HEK293 (cell line): ENCODE results near the gene CDH26.

ENCODE experiments used
- ZNF175 ChIP-seq: fragments of 450-650 bp; formaldehyde crosslinking; IDR thresholded peaks from 2 replicates; pipeline ENCODE4 v1.5.1; 2016; ENCODE audit warnings: missing biosample characterization, missing genetic modification characterization
- ZNF324 ChIP-seq: fragments of 450-650 bp; formaldehyde crosslinking; IDR thresholded peaks from 2 replicates; pipeline ENCODE4 v1.5.1; 2016; ENCODE audit warnings: missing biosample characterization, missing genetic modification characterization
- TF ChIP-seq, protein P1 (sequence below): fragments of 450-650 bp; formaldehyde crosslinking; IDR thresholded peaks from 2 replicates; pipeline ENCODE4 v1.5.1; 2016; ENCODE audit warnings: missing biosample characterization, missing genetic modification characterization
- TF ChIP-seq, protein P2 (sequence below): fragments of 450-650 bp; formaldehyde crosslinking; IDR thresholded peaks from 2 replicates; pipeline ENCODE4 v1.5.1; 2016; ENCODE audit warnings: missing biosample characterization, missing genetic modification characterization, borderline replicate concordance
- TF ChIP-seq, protein P3 (sequence below): fragments of 450-650 bp; formaldehyde crosslinking; IDR thresholded peaks from 2 replicates; pipeline ENCODE4 v1.5.1; 2016; ENCODE audit warnings: missing biosample characterization, missing genetic modification characterization

- TF ChIP-seq, protein P1, sequence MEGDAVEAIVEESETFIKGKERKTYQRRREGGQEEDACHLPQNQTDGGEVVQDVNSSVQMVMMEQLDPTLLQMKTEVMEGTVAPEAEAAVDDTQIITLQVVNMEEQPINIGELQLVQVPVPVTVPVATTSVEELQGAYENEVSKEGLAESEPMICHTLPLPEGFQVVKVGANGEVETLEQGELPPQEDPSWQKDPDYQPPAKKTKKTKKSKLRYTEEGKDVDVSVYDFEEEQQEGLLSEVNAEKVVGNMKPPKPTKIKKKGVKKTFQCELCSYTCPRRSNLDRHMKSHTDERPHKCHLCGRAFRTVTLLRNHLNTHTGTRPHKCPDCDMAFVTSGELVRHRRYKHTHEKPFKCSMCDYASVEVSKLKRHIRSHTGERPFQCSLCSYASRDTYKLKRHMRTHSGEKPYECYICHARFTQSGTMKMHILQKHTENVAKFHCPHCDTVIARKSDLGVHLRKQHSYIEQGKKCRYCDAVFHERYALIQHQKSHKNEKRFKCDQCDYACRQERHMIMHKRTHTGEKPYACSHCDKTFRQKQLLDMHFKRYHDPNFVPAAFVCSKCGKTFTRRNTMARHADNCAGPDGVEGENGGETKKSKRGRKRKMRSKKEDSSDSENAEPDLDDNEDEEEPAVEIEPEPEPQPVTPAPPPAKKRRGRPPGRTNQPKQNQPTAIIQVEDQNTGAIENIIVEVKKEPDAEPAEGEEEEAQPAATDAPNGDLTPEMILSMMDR: no peak
- TF ChIP-seq, protein P2, sequence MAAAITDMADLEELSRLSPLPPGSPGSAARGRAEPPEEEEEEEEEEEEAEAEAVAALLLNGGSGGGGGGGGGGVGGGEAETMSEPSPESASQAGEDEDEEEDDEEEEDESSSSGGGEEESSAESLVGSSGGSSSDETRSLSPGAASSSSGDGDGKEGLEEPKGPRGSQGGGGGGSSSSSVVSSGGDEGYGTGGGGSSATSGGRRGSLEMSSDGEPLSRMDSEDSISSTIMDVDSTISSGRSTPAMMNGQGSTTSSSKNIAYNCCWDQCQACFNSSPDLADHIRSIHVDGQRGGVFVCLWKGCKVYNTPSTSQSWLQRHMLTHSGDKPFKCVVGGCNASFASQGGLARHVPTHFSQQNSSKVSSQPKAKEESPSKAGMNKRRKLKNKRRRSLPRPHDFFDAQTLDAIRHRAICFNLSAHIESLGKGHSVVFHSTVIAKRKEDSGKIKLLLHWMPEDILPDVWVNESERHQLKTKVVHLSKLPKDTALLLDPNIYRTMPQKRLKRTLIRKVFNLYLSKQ: no peak
- TF ChIP-seq, protein P3, sequence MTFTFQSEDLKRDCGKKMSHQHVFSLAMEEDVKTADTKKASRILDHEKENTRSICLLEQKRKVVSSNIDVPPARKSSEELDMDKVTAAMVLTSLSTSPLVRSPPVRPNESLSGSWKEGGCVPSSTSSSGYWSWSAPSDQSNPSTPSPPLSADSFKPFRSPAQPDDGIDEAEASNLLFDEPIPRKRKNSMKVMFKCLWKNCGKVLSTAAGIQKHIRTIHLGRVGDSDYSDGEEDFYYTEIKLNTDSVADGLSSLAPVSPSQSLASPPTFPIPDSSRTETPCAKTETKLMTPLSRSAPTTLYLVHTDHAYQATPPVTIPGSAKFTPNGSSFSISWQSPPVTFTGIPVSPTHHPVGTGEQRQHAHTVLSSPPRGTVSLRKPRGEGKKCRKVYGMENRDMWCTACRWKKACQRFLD: no peak
- TF ChIP-seq ZNF324 (tag by site-specific recombination): no peak
- no peak for TF ChIP-seq ZNF175 (tag by site-specific recombination)
Measured at GRCh38 chr20:59912609-59913008, 45.6 kb upstream of the CDH26 start.
